Measurements from ENCODE around the gene RNF19B.

RNF19B gene

GRCh38 chr1:32967888-32968568 lies 3.4 kb upstream of the RNF19B start:
- no peak for DNase-seq (ENCODE audit: low read depth in 3 of 3)

- no peak for DNase-seq (ENCODE audit: low read depth in 3 of 3)
These were observed 2.3 kb upstream of the RNF19B start for GRCh38 chr1:32966900-32967299.

- DNase-seq (ENCODE audit: low read depth in 3 of 3), result no peak
These were observed 690 bp upstream of the RNF19B start for GRCh38 chr1:32965251-32965747.

GRCh38 chr1:32963746-32964460 lies 706 bp downstream of the RNF19B start:
- peak; percentile 33 to 44 (median 38) for DNase-seq (ENCODE audit: low read depth in 3 of 3)

- no peak for DNase-seq (ENCODE audit: low read depth in 3 of 3)
These were observed 2.2 kb downstream of the RNF19B start for GRCh38 chr1:32962248-32962896.

GRCh38 chr1:32960819-32961355 lies 3.7 kb downstream of the RNF19B start:
- no peak for DNase-seq (ENCODE audit: low read depth in 3 of 3)

- DNase-seq (ENCODE audit: low read depth in 3 of 3), result no peak
These were observed 4.3 kb downstream of the RNF19B start for GRCh38 chr1:32960342-32960741.

- no peak for DNase-seq (ENCODE audit: low read depth in 3 of 3)
These were observed 5.8 kb downstream of the RNF19B start for GRCh38 chr1:32958827-32959226.

- no peak for DNase-seq (ENCODE audit: low read depth in 3 of 3)
These were observed 7.6 kb downstream of the RNF19B start for GRCh38 chr1:32957017-32957416.

GRCh38 chr1:32954168-32954567 lies 10.4 kb downstream of the RNF19B start:
- no peak for DNase-seq (ENCODE audit: low read depth in 3 of 3)

- DNase-seq (ENCODE audit: low read depth in 3 of 3), result no peak
These were observed 11.1 kb downstream of the RNF19B start for GRCh38 chr1:32953495-32953894.

- no peak for DNase-seq (ENCODE audit: low read depth in 3 of 3)
These were observed 15.1 kb downstream of the RNF19B start for GRCh38 chr1:32949519-32949918.

- DNase-seq (ENCODE audit: low read depth in 3 of 3), result no peak
These were observed 15.7 kb downstream of the RNF19B start for GRCh38 chr1:32948905-32949304.

- DNase-seq (ENCODE audit: low read depth in 3 of 3), result no peak
These were observed 16.3 kb downstream of the RNF19B start for GRCh38 chr1:32948390-32948722.

- no peak for DNase-seq (ENCODE audit: low read depth in 3 of 3)
These were observed 16.8 kb downstream of the RNF19B start for GRCh38 chr1:32947669-32948389.

GRCh38 chr1:32946413-32946812 lies 18.2 kb downstream of the RNF19B start:
- DNase-seq (ENCODE audit: low read depth in 3 of 3), result no peak

- DNase-seq (ENCODE audit: low read depth in 3 of 3), result no peak
These were observed 20.4 kb downstream of the RNF19B start for GRCh38 chr1:32944180-32944579.

- DNase-seq (ENCODE audit: low read depth in 3 of 3), result no peak
These were observed 24.8 kb downstream of the RNF19B start for GRCh38 chr1:32939655-32940371.

- no peak for DNase-seq (ENCODE audit: low read depth in 3 of 3)
These were observed 27.5 kb downstream of the RNF19B start for GRCh38 chr1:32937061-32937460.

- no peak for DNase-seq (ENCODE audit: low read depth in 3 of 3)
These were observed 30.1 kb downstream of the RNF19B start for GRCh38 chr1:32934535-32934934.

- no peak for DNase-seq (ENCODE audit: low read depth in 3 of 3)
These were observed 30.8 kb downstream of the RNF19B start for GRCh38 chr1:32933742-32934322.
